GM12873 (cell line): ENCODE measurements around the gene CR1L.
A peak's percentile ranks its signal among the peaks of the same experiment; 100 is the strongest.

Experiments
- TF ChIP-seq, protein P1 (sequence below): IDR thresholded peaks from 2 replicates; pipeline ENCODE4 v1.5.1; 2012; ENCODE audit warnings: low read depth, mild to moderate bottlenecking, moderate library complexity, low read length, control low read depth; ENCODE audit not compliant: insufficient read depth; ENCODE audit errors: missing control alignments

The CR1L gene

DNA sequence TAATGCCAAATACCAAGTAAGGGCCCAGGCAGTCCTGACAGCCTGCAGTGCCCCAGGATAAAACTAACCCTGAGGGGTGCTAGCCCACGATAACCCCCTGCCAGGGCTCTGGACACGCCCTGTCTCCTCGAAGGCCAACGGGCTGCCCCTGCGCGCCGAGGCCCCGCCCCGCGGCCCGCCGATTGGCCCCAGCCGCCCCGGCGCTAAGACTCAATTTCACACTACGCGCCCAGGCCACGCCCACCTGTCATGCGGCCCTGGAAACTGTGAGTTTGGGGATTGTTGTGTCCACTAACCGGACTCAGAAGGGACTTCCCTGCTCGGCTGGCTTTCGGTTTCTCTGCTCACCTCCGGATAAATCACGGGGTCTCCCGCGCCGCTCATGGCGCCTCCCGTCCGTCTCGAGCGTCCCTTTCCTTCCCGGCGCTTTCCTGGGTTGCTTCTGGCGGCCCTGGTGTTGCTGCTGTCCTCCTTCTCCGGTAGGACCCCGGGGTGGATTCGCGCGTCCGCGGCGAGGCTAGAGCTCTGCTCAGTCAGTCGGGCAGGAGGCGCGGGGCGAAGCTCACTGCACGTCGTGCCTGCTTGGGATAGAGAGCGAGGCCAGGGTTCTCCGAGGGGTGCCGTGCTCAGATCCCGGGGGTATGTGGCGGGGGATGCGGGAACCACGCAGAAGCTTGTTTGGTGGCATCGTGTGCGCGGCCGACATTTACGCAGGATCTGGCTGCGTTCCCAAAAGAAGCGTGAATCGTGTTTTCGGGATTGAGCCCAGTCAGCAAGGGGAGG is at the start of gene CR1L:
Gene CR1L, plus strand, starts transcription at position 282 of the 783 bp plus-strand sequence. Its CDS starts 101 bp downstream, at position 383.
- TF ChIP-seq, protein P1, sequence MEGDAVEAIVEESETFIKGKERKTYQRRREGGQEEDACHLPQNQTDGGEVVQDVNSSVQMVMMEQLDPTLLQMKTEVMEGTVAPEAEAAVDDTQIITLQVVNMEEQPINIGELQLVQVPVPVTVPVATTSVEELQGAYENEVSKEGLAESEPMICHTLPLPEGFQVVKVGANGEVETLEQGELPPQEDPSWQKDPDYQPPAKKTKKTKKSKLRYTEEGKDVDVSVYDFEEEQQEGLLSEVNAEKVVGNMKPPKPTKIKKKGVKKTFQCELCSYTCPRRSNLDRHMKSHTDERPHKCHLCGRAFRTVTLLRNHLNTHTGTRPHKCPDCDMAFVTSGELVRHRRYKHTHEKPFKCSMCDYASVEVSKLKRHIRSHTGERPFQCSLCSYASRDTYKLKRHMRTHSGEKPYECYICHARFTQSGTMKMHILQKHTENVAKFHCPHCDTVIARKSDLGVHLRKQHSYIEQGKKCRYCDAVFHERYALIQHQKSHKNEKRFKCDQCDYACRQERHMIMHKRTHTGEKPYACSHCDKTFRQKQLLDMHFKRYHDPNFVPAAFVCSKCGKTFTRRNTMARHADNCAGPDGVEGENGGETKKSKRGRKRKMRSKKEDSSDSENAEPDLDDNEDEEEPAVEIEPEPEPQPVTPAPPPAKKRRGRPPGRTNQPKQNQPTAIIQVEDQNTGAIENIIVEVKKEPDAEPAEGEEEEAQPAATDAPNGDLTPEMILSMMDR = no peak

DNA sequence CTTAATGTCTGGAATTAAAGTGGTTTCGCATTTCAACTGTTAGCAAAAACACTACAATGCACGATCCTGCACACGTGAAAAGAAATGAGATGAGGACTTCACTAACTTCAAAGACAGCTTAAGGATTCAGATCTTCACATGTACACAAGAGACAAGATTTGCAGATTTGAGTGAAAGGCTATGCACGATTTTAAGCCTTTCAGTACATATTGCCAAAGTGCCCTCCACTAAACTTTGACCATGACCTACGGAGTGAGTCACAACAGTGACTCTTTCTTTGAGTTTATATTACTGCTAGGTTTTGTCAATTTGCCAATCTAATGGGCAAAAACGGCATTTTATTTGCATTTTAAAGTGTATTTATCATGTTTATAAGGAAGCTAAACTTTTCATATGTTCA is 41.2 kb upstream of the CR1L start:
- TF ChIP-seq, protein P1 = no peak

DNA sequence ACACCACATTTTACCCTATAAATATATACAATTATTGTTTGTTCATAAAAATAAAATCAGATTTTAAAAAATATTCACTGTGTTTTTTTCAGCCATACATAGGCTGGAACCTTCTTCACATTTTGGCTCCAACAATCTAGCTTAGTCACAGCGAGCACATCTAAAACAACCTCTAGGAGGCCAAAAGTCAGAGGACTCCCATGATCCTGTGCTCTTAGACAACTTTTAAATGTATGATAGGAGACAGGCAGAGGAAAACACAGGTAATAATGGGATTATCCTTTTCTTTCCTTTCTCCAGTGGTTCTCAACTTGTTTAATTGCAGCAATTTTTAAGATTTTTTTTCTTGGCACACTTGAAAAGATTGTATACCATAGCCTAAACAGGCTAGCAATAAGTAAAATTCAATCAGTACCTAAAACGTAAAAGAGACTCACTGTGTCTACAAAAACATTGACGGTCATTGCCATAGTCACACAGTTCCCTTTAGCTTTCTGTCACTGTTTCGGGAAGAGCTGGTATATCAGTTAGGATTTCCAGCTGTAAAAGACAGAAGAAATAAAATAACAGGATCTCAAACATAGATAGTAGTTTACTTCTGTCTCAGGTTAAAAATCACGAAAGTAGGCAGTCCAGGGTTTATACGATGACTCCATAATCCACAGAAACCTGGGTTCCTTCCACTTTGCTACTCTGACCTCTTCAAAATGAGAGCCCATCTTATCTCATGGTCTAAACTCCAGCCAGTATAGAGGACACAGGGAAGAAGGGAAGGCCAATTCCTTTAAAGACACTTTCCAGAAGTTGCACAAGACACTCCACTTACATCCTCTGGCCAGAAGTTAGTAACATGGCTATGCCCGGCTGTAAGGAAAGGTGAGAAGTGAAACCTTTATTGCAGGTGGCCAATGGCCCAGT is 39.2 kb upstream of the CR1L start:
- TF ChIP-seq, protein P1 = no peak

DNA sequence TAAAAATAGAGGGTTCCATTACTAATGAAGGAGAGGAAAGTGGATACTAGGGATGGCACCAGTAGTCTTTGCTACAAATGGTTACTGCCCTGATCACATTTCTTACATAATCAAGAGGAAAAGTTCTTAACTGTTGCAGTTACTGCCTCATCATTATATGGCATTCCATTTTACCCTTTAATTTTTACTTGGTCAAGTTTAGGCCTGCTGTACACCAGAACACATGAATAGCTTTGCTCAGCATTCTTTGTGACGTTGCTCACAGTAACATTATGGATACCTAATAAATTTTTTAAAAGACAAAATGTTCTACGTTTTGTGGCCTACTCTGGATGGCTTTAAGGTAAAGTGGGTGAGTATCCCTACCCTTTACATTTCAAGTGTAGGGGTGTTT is 38.6 kb upstream of the CR1L start:
- TF ChIP-seq, protein P1 = no peak

DNA sequence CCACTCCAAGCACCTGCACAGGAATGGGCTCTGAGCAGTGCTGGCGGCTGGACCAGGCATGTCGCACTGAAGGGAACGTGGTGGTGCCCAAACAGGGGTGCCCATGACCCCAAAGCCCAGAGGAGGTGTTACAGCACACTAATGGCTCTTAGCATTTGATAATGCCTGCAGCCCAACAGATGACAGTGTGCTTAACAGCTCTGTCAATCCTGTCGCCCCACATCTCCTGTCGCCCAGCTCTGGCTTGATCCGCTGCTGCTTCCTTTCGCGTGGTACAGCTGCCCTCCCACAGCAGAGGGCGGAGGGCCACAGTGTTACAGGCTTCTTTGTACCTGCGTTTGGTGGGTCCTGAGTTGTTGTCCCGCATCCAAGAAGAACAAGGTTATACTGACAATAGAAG is 32.2 kb upstream of the CR1L start:
- TF ChIP-seq, protein P1 = no peak

DNA sequence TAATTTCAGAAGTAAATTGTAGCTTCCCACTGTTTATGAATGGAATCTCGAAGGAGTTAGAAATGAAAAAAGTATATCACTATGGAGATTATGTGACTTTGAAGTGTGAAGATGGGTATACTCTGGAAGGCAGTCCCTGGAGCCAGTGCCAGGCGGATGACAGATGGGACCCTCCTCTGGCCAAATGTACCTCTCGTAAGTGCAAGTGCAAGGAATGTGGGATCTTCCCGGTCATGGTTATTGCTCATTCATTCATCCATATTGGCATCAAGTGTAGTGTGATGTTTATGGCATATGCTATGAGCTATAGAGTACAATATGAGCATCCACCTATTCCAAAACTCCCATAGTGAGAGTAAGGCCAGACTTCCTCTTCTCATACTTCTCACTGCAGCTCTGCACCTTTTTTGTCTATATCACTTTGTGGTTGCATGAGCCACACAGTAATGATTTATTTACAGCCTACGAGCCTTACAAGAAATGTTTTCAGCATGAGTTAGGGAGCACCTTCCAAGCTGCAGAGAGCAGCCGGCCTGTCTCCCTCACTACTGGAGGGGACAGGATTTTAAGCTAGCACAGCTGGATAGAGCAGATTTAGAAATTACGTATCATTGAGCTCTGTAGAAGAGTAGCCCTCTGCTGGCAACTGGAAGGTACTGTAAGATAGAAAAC is 24.9 kb upstream of the CR1L start:
- TF ChIP-seq, protein P1 = peak; percentile 82

DNA sequence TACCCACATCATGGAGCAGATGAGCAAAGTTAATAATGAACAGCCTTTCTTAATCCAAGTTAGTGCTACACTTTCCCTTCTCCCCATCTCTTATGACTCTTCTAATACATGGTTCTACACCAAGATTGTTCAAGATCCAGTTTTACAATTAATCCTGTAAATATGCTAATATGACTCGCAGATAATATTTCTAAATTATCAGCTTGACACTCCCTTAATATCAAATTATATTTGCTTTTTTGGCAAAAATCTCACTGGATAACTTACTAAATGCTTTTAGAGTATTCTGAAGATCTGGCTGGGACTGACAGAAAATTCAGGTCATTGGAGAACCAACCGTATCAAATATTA is 24.4 kb upstream of the CR1L start:
- TF ChIP-seq, protein P1 = no peak
